ENCODE data around the gene LLGL2.

The LLGL2 gene

GRCh38 chr17:75500419-75501216 is 24.9 kb upstream of the LLGL2 start:
- TF ChIP-seq GABPA (IDR thresholded peaks at IDR 0.05; ENCODE audit: low read depth) (no peak), POLR2AphosphoS5 (IDR thresholded peaks at IDR 0.05; ENCODE audit: low read depth) (no peak), REST (IDR thresholded peaks at IDR 0.05; ENCODE audit: insufficient replicate concordance, low read depth) (no peak), SPI1 (IDR thresholded peaks at IDR 0.05; ENCODE audit: borderline replicate concordance, low read depth) (no peak), CTCF (IDR thresholded peaks at IDR 0.05; ENCODE audit: insufficient read depth, low read length) (no peak)
- DNase-seq (ENCODE audit: low read depth in 1 of 2, low spot score in 1 of 2), result no peak

GRCh38 chr17:75501378-75502071 is 24.0 kb upstream of the LLGL2 start:
- TF ChIP-seq CTCF (IDR thresholded peaks at IDR 0.05; ENCODE audit: insufficient read depth, low read length) (no peak), SPI1 (IDR thresholded peaks at IDR 0.05; ENCODE audit: borderline replicate concordance, low read depth) (no peak), REST (IDR thresholded peaks at IDR 0.05; ENCODE audit: insufficient replicate concordance, low read depth) (no peak), POLR2AphosphoS5 (IDR thresholded peaks at IDR 0.05; ENCODE audit: low read depth) (no peak), GABPA (IDR thresholded peaks at IDR 0.05; ENCODE audit: low read depth) (no peak)

More at GRCh38 chr17:75500419-75501216, 24.9 kb upstream of the LLGL2 start:
- no peak overlapping the region for H3K4me3 ChIP-seq (replicated peaks; ENCODE audit: insufficient read depth, low read length)
- no peaks in the 10 kb centered on the region for H3K27me3 ChIP-seq (ENCODE audit: insufficient read depth, poor library complexity, severe bottlenecking)
- H3K27ac ChIP-seq (replicated peaks), result no peak overlapping the region

GRCh38 chr17:75502072-75502720 is 23.3 kb upstream of the LLGL2 start:
- H3K4me3 ChIP-seq (replicated peaks; ENCODE audit: insufficient read depth, low read length), result no peak overlapping the region
- TF ChIP-seq REST (IDR thresholded peaks at IDR 0.05; ENCODE audit: insufficient replicate concordance, low read depth) (no peak), POLR2AphosphoS5 (IDR thresholded peaks at IDR 0.05; ENCODE audit: low read depth) (no peak), CTCF (IDR thresholded peaks at IDR 0.05; ENCODE audit: insufficient read depth, low read length) (no peak), GABPA (IDR thresholded peaks at IDR 0.05; ENCODE audit: low read depth) (no peak), SPI1 (IDR thresholded peaks at IDR 0.05; ENCODE audit: borderline replicate concordance, low read depth) (no peak)
- no peaks in the 10 kb centered on the region for H3K27me3 ChIP-seq (ENCODE audit: insufficient read depth, poor library complexity, severe bottlenecking)
- DNase-seq (ENCODE audit: low read depth in 1 of 2, low spot score in 1 of 2), result no peak
- H3K27ac ChIP-seq (replicated peaks), result no peak overlapping the region

More at GRCh38 chr17:75501378-75502071, 24.0 kb upstream of the LLGL2 start:
- Histone ChIP-seq H3K27me3 (ENCODE audit: insufficient read depth, poor library complexity, severe bottlenecking) (no peaks in the 10 kb centered on the region), H3K27ac (replicated peaks) (no peak overlapping the region), H3K4me3 (replicated peaks; ENCODE audit: insufficient read depth, low read length) (no peak overlapping the region)
- DNase-seq (ENCODE audit: low read depth in 1 of 2, low spot score in 1 of 2), result no peak
